GM21360 (cell line): Measurements from ENCODE around the gene ALDH1A3.

ENCODE experiments used
- ATAC-seq: cut with Tn5 transposase; IDR thresholded peaks from one replicate; pipeline ENCODE4 v1.9.1; 2021; ENCODE audit warnings: mild to moderate bottlenecking, moderate library complexity; ENCODE audit not compliant: unreplicated experiment

ALDH1A3 gene

DNA sequence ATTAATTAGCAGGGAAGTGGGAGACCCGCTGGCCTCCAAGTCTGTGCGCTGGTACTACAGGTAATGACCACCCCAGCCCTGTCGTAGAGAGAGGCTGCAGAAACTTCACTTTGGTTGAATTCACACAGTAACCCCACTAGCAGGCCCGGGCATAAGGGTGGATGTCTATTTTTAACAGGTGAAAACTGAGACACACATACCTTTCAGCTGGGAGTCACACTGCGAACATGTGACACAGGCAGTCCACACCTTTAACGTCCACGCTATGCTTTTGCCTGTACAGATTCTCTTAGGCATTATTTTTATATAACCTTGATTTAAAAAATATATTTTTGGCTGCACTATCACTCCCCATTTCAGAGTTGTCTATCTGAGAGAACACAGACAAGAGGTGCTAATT lies 43.4 kb downstream of the ALDH1A3 start:
- no peak for ATAC-seq

DNA sequence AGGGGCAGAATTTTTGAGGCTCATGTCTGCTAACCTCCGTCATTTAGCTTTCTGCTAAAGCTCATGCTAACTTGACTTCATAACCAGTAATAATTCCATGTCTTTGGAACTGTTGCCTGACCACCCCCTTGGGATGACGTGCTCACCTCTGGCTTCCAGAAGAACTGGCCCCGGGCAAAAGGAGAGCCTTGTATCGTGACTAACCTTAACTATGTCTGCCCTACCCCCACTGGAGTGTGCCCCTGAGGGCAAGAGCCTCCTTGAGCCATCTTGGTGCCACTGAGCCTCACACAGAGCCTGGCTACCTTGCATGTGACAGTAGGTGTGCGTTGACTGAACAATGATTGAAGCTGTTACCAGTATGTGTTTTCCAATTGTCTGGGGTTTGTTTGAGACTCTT lies 44.3 kb downstream of the ALDH1A3 start:
- ATAC-seq: no peak

DNA sequence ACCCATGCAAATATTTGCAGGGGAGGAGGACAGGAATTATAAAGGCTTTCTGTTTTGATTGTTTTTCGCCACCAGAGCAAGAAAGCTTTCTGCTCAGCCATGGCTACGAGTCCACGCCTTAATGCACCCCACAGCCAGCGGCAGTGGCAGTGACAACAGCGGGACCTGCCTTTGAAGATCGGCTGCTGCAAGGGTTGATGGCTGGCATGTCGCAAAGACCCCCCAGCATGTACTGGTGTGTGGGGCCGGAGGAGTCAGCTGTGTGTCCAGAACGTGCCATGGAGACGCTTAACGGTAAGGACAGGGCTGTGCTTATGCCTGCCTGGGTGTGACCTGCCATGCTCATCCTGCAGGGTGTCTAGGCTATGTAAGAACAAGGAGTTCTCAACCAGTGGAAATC lies 44.8 kb downstream of the ALDH1A3 start:
- no peak for ATAC-seq

DNA sequence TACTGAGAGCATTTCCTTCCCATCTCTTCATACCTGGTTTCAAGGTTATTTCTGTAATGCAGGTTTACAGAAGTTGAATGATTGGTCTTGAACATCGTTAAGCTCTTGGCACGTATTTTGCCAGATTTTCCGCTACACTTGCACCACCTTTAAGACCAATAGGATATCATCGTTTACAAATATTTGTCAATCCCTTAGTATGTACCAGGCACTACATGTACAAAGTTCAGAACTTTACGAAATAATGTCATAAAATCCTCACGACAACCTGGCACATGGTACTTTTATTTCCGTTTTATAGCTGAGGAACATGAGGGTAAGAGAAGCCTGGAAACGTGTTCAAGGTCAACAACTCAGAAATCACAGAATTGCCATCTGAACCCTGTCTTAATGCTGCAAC lies 45.8 kb downstream of the ALDH1A3 start:
- ATAC-seq: no peak

DNA sequence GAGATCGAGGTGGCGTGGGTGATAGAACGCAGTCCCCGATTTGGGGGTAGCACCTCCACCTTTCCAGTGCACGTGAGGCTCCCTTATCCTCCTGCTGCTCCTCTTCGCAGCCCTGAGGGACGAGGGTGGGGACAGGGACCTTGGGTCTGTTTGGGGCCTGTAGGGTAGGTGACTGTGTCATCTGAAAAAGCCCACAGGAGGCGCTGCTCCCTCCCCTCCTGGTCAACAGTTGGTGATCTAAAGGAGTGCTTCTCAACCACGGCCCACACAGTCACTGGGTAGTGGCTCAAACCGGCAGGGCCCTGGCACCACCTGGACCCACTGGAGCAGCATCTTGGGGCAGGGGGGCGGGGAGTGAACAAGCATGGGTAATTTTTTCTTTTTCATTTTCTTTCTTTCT lies 46.6 kb downstream of the ALDH1A3 start:
- ATAC-seq: no peak

DNA sequence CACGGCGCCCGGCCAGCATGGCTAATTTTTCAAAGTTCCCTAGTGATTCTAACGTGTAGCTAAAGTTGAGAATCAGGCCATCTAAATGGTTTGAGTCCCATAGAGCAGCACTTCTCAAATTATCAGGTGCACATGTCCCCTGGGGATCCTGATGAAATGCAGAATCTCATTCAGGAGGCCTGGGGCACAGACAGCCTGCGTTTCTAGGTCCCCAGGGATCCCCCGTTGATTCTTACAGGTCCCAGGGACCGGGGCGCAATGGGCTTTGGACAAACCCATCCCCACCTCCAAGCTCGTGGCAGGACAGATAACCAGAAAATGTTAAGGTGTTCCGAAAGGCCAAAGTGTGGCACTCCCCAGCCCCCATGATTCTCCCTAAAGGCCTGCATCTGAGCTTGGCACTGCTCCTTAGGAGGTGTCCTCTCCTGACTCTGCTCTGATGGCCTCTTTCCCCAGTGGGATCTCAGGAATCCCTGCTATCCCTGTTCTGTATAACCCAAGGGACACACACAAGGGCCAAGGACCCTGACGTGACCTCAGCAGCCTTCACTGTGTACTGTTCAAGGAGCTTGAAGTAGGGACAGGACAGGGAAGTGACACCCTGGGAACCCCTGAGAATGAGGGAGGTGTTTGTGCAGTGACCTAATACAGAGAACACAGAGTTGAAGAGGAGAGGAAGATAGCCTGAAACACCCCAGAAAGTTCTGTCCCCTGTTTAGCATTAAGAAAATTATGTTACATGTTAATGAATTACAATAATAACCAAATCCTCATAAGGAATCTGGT lies 47.5 kb downstream of the ALDH1A3 start:
- ATAC-seq: no peak

DNA sequence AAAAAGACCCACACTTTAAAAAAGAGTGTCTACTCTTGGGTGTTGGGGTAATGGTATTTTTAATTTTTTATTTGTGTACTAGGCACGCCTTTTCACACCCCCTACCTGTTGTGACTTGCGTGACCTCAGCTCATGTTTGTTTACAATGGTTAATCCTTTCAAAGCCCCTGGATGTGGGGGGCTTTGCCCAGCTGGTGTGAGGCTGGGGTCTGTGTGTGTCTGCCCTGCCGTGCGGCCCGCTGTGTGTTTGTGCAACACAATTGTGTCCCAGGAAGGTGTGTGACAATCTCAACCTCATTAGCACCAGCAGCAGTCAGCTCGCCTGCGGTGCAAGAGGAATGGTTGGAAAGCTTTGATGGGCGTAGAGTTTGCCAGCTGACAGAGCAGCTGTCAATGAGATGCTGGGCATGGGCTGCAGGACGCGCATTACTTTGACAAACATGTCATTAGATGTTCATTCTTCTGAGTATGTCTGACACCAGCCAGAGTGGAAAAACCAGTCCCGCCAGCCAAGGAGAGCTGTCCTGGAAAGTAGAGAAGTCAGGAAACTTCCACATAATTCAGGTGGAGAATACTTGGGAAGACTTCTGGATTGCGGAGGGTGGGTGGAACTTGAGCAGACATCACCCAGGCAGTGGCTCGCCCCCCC lies 49.1 kb downstream of the ALDH1A3 start:
- no peak for ATAC-seq

DNA sequence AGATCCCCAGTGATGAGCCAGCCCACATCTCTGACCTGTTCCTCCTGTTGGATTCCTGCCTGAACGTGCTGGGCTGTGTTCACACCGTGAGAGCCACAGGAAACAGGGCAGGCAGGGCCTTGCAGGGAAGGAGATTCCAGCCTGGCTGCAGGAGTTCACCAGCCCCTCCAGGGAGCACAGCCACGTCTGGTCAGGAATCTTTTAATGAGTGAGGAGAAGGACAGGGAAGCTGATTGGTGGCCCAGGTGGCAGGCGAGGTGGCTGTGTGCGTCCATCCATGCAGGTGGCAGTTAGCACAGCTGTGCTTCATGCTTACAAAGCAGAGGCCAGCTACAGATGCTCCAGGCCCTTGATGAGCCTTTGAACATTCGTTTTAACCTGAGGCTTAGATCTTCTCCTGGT lies 50.0 kb downstream of the ALDH1A3 start:
- ATAC-seq: peak; percentile 42

DNA sequence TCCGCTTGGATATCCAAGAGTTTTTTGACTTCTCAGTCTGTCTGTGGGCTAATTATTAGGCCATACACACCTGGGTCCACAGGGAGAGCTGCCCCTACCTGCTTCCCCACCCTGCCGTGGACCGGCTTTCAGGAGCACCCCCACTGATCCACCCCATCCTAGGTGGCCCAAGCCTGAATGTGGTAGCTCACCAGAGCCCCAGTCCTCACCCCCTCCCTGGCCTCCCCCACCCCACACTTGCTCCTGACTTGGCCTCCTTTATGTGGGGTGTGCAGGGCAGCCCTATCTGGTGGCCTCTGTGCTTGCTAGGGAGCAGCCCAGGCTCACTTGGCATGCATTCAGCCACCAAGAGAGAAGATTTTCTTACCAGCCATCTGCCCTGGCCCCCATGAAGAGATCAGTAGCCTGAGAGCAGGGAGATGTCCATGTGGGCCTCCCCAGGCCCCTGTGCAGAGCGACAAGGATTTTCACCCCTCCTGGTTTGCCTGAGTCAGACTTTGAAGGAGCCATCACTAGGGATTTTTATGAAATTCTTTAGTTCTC lies 50.7 kb downstream of the ALDH1A3 start:
- ATAC-seq: no peak

DNA sequence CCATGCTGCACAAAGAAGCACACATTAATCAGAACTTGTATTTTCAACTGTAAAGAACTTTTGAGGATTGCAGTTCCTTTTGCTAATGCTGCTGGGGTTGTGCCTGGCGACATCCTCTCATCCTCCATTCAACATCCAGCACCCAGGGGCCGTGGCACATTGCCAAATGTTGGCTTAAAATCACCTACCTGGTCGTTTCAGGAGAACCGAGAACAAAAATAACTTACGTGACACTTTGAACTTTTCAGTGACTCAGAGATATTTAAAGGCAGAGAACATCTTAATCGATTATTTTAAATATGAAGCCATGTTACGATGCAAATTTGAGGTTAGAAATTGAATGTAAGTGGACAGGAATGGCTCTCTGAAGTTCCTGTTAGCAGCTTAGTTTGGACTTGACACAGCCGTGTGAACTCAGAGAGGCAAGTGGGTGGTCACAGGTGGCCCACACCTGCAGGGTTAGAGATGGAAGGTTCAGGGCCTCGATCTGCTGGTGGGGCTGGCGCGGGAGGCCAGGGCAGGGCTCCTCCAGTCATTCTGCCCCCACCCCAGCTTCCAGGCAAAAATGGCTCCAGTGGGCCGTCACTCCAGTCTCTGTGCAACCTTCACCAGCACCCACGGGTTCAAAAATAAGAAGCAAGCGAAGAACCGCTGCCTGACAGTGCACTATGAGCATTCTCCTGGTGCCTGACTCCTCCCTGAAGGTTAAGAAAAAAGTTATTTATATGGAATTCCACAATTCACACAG lies 51.7 kb downstream of the ALDH1A3 start:
- no peak for ATAC-seq

DNA sequence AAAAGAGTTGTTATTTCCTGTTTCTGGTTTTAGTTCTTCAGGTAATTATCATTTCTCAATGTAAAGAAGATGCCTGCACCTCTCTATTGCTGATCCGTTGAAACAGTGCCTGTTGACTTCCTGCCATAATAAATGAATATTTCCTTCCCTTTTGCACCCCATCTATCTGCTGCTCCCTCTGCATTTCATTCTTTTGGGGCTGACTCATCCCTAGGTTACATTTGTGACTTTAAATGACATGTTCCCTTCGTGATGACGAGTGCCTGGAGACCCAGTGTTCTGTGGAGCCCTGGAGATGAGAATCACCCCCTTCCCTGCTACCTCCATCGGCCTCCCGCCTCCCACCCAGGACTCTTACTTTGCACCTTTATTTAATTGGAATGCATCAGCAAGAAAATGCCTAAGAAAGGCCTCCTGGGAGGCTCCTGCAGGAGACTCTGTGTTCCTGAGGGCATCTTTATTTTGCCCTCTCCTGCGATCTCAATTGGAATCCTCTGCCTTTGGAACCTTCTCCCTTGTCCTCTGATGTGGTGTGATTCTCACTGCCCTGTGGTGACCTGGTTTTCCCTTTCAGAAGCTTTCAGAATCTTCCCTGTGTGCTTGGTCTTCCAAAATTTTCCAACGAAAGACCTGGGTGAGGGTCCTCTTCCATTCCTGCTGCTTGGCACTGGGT lies 53.2 kb downstream of the ALDH1A3 start:
- no peak for ATAC-seq

DNA sequence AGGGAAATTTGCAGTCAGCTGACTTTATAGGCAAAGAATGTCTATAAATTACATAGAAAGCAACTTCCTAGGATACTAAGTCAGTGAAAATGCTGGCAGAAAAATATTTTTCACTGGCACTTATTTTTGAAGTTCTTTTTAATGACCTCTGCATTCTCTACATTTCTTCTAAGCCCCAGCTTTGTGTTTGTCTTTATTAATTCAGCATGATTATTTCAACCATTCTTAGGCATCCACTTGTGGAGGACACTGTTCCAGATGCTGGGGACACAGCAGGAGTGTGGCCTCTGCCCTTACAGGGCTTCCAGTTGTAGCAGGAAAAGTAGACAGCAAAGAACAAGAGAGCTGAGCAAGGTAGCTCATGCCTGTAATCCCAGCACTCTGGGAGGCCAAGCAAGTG lies 54.5 kb downstream of the ALDH1A3 start:
- ATAC-seq: no peak

DNA sequence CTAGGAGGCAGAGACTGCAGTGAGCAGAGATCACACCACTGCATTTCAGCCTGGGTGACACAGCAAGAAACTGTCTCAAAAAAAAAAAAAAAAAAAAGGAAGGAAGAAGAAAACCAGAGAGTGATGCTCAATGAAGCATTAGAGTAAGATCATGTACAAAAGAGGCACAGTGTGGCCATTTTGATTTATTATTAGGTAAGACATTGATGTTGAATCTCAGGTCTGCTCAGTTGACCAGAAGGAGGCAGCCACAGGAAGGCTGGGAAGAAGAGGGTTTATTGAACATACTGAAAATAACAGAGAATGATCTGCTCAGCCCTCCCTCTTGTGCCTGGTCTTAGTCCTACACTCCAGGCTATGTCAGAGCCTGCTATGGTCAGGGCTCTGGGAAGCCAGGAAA lies 55.1 kb downstream of the ALDH1A3 start:
- ATAC-seq: no peak

DNA sequence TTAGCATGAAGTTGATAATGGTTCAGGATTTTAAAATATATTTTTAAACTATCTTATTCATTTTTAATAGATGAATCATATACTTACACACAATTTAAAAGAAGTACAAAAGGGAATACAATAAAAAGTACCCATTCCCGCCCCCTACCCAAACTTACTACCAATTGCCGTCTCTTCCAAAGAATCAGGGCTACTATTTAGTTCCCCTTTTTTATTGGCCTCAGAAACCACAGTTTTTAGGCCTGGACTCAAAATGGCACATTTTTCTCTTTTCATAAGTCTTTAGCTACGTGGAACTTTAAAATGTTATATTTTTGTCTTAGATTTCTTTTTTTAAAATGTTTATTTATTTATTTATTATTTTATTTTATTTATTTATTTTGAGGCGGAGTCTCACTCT lies 57.5 kb downstream of the ALDH1A3 start:
- ATAC-seq: no peak

DNA sequence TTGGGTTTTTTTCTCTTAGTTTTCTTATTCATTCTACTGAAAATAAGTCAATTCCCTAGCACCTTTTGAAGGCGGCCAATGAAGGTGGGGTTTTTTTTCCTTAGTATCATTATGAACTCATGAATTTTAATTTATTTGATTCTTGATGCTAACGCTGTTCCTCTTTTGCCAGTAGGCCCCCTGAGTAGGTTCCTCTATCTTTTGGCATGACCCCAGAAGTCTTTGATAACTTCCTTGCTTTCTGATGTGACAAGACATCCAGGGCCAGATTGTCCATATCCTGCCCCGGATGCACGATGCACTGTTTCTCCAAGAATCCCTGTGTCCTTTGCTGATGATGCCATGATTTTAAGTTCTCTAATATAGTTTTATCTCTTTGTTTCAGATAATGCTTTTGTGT lies 60.2 kb downstream of the ALDH1A3 start:
- ATAC-seq: no peak

DNA sequence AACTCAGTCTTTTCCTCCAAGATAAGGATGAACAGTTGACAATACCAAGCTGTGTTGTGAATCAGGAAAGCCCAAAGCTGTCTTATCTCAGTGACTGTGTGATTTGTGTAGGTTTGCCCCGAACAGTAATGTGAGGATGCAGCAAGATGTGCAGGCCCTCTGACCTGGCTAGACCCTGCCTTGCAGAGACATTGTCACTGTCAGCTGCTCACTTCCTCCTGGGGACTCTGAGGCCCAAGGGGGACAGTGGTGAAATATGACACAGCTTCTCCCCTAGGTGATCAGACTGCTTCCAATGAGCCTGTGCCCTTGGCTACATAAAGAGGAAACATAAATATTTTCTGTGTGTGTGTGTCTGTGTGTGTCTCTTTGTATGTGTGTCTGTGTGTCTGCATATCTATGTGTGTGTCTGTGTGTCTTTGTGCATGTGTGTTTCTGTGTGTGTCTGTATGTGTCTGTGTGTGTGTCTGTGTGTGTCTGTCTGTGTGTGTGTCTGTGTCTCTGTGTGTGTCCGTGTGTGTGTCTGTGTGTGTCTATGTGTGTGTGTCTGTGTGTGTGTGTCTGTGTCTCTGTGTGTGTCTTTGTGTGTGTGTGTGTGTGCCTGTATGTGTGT lies 61.2 kb downstream of the ALDH1A3 start:
- ATAC-seq: peak; percentile 76

DNA sequence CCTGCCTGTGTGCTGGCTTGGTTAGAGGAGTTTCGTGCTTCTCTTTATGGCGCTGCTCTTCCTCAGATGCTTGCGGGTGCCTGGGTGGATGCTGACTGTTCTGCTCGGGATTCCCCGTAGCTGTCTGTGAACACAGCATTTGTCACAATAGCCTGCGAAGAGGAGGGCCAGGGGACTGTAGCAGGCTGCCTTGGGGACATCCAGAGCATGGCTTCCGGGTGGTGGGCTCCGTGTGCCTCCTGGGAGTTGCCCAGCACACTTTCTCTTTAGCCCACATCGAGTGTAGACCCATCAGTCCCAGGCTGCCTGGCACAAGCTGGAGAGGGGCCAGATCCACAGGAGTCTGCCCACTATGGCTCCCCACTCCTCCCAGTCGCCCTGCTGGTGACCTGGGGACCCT lies 61.9 kb downstream of the ALDH1A3 start:
- peak; percentile 66 for ATAC-seq

DNA sequence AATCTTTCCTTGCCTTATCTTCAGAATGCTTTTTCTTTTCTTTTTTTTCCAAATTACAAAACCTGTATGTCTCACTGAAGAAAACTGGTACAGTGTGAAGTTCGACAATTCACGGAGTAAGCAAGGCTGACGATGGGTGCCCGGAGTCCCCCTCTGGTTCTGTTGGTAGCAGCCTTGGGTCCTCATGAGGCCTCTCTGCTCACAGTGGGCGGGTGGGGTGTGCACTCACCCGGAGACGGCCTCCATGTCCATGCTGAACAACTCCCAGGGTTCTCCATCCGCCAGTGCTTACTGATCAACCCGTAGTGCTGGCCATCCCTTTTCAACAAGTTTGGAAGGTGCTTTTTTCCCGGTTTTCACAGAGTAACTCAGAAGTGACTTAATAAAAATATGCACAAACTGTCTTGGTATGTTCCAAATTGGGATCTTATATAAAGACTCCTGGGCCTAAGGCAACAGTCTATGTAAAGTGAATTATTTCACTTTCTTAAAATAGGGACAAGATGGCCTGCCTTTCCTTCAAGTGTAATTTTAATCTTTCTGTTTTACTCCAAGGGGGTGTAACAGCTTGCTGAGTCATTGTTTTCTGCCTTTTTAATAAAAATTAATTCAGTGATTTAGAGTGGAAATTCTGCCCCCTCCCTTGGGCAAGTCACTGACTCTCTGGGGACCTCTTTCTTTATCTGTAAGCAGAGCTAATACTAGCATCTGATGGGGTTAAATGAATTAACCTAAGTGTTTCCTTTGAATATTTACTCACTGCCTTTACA lies 63.2 kb downstream of the ALDH1A3 start:
- ATAC-seq: no peak

DNA sequence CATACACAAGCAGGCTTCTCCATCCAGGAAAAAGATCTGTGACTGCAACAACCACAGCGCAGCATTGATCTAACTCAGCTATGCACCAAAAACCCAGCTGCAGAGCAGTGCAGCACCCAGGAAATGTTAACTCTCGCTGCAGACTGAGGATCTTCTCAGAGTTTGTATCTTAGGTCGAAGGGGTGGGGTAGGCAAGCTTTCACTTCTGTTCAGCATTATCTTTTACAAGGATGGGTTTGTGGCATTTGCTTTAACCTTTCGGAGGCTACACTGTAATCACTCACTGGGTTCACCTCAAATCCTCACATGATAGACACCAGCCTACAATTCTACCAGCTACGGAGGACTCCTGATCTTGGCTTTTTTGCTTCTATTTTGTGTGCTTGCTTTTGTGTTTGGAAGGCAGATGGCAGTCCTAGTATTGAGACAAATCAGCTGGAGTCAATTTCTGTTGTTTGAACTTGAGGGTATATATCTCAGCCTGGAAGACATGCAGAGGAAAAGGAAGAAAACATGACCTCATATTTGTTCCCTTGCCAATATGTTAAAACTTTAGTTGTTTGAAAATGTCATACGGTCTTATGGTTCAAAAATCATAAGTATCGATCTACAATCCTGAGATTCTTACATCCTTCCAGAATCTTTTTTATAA lies 64.7 kb downstream of the ALDH1A3 start:
- ATAC-seq: no peak
